ENCODE results near the gene OR5AR1. TPM values are rescaled to one million over a fixed set of nuclear protein-coding genes. Genes with fewer than 3 reads are reported as not detected.

Gene OR5AR1
- total and polyA plus RNA-seq, 2 of the 13 experiments (the other 11 are each of a cell fraction or from before 2014, with no cell fraction given): not detected

DNA sequence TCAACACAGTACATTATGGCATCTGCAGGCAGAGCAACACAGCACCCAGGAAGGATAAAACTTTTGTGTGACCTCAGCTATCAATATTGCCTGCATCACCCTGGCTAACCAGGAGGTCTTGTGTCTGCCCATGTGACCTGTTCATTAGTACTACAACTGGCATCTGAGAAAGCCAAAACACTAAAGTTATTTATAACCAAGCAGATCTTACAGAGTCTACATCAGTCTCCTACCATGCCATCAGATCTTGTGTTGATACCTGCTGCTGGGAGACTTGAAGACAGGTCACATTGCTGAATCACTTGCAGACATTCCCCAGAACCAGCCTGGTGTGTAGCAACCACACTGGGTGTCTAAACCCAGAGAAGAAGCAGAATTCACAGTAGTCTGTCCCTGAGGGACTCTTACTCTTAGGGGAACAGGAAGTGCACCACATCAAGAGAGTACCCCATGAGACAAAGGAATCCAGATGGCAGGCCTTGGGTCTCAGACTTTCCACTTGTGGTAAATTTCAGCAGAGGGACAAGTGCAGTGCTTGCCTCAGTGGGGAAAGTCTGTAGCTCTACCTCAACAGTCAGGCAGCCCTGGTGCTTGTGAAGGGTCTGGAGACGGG lies 42.4 kb downstream of the OR5AR1 start:
- no peaks in the 10 kb centered on the region for H3K4me1 ChIP-seq (ENCODE audit: insufficient read depth, low read length)
- intact Hi-C loops (cut with micrococcal nuclease; ENCODE audit: unreplicated experiment): no loop called here
- H3K27ac ChIP-seq (ENCODE audit: extremely low read length, insufficient read depth, low read length): no peak overlapping the region
- DNase-seq (ENCODE audit: low spot score) (no peak), ATAC-seq (no peak), FAIRE-seq (no peak)
- no peak overlapping the region for H3K4me3 ChIP-seq (replicated peaks in 1 of 3; ENCODE audit: insufficient read depth in 1 of 3, low read depth in 2 of 3, low read length in 3 of 3)
- no peak overlapping the region for H3K9ac ChIP-seq (ENCODE audit: insufficient read depth, low read depth, low read length)
- H3K79me2 ChIP-seq (ENCODE audit: insufficient read depth, low read length): no peaks in the 10 kb centered on the region
- TF ChIP-seq ZNF772 (CRISPR knock-in tag; IDR thresholded peaks at IDR 0.05) (no peak), IRX3 (CRISPR knock-in tag; IDR thresholded peaks at IDR 0.05; ENCODE audit: borderline replicate concordance, low read depth) (no peak), EZH2 (conservative IDR thresholded peaks at IDR 0.05; ENCODE audit: low read depth, low read length) (no peak), XBP1 (CRISPR knock-in tag; IDR thresholded peaks at IDR 0.05) (no peak), ISX (CRISPR knock-in tag; conservative IDR thresholded peaks at IDR 0.05) (no peak), ZNF251 (CRISPR knock-in tag; IDR thresholded peaks at IDR 0.05) (no peak), CENPX (CRISPR knock-in tag; IDR thresholded peaks at IDR 0.05) (no peak), TP53 (CRISPR knock-in tag; conservative IDR thresholded peaks at IDR 0.05) (no peak)
- H3K27me3 ChIP-seq (ENCODE audit: control insufficient read depth in 1 of 2, insufficient read depth in 2 of 2, low read length in 2 of 2): no peaks in the 10 kb centered on the region
- 0% methylated on average over 1 of the region's 1 CpG for WGBS (ENCODE audit: low lambda C conversion rate)
- no peaks in the 10 kb centered on the region for H3K9me3 ChIP-seq (ENCODE audit: low read length)
- H3K4me2 ChIP-seq (ENCODE audit: low read depth, low read length): no peak overlapping the region
- in situ Hi-C loops (cut with HindIII; ENCODE audit: extremely low pct_ligation_motif_present, low pct_unique_long_range_greater_than_20kb): no loop called here
- no peaks in the 10 kb centered on the region for H4K20me1 ChIP-seq (ENCODE audit: insufficient read depth, low read length)
- no peaks in the 10 kb centered on the region for H3K36me3 ChIP-seq (replicated peaks in 1 of 2; ENCODE audit: control insufficient read depth in 1 of 2, insufficient read depth in 2 of 2, low read length in 2 of 2)
- no peak overlapping the region for H2AFZ ChIP-seq (ENCODE audit: low read length)
- POLR2A ChIA-PET: no interaction called here
- CTCF ChIA-PET (ENCODE audit: low intra/inter-chr PET ratio, low total read pairs): no interaction called here
- no TSS peak for BruUV-seq (replicated peaks)

- Histone ChIP-seq H3K79me2 (ENCODE audit: insufficient read depth, low read length) (no peaks in the 10 kb centered on the region), H3K36me3 (replicated peaks in 1 of 2; ENCODE audit: control insufficient read depth in 1 of 2, insufficient read depth in 2 of 2, low read length in 2 of 2) (no peaks in the 10 kb centered on the region), H2AFZ (ENCODE audit: low read length) (no peak overlapping the region), H3K9me3 (ENCODE audit: low read length) (no peaks in the 10 kb centered on the region), H3K9ac (ENCODE audit: insufficient read depth, low read depth, low read length) (no peak overlapping the region), H4K20me1 (ENCODE audit: insufficient read depth, low read length) (no peaks in the 10 kb centered on the region), H3K4me1 (ENCODE audit: insufficient read depth, low read length) (no peaks in the 10 kb centered on the region), H3K27me3 (ENCODE audit: control insufficient read depth in 1 of 2, insufficient read depth in 2 of 2, low read length in 2 of 2) (no peaks in the 10 kb centered on the region), H3K4me2 (ENCODE audit: low read depth, low read length) (no peak overlapping the region), H3K4me3 (replicated peaks in 1 of 3; ENCODE audit: insufficient read depth in 1 of 3, low read depth in 2 of 3, low read length in 3 of 3) (no peak overlapping the region), H3K27ac (ENCODE audit: extremely low read length, insufficient read depth, low read length) (no peak overlapping the region)
- DNase-seq (ENCODE audit: low spot score): no peak
- no peak for ATAC-seq
- in situ Hi-C loops (cut with HindIII; ENCODE audit: extremely low pct_ligation_motif_present, low pct_unique_long_range_greater_than_20kb): no loop called here
- TF ChIP-seq ZNF260 (CRISPR knock-in tag; IDR thresholded peaks at IDR 0.05; ENCODE audit: borderline replicate concordance, low read depth) (no peak), MTA1 (CRISPR knock-in tag; IDR thresholded peaks at IDR 0.05; ENCODE audit: borderline replicate concordance) (no peak), ELF3 (CRISPR knock-in tag; IDR thresholded peaks at IDR 0.05) (no peak), ISL2 (CRISPR knock-in tag; IDR thresholded peaks at IDR 0.05) (no peak), NCOA2 (CRISPR knock-in tag; IDR thresholded peaks at IDR 0.05) (no peak), HMG20A (CRISPR knock-in tag; IDR thresholded peaks at IDR 0.05; ENCODE audit: borderline replicate concordance) (no peak), ZNF816 (CRISPR knock-in tag; IDR thresholded peaks at IDR 0.05; ENCODE audit: borderline replicate concordance) (no peak), MAFK (conservative IDR thresholded peaks at IDR 0.05 in 1 of 2, IDR thresholded peaks at IDR 0.05 in 1 of 2; ENCODE audit: low read length in 2 of 2) (0 out of 4 replicates have a peak, but pooled peaks of 1 of the 2 experiments have one; percentile 2)
- POLR2A ChIA-PET: no interaction called here
- WGBS (ENCODE audit: low lambda C conversion rate): 0% methylated on average over 2 of the region's 2 CpGs
- no TSS peak for BruUV-seq (replicated peaks)
- no peak for FAIRE-seq
- intact Hi-C loops (cut with micrococcal nuclease; ENCODE audit: unreplicated experiment): no loop called here
- CTCF ChIA-PET (ENCODE audit: low intra/inter-chr PET ratio, low total read pairs): no interaction called here
Observed at GRCh38 chr11:56706486-56706885, 43.0 kb downstream of the OR5AR1 start.
